VCaP (cell line): ENCODE results near the gene ABO.
"Not testable (repeated sequence)": the region's sequence is repeated elsewhere in the genome, so short reads cannot be mapped to it uniquely, and the experiment has no call there.

Source experiments
- H3K27ac ChIP-seq: fragments of 450-650 bp; 2 replicates; pipeline ENCODE4 v1.5.1; 2017
- CTCF ChIP-seq: fragments of 450-650 bp; conservative IDR thresholded peaks from 2 replicates; pipeline ENCODE4 v1.5.1; 2017; ENCODE audit warnings: mild to moderate bottlenecking, moderate library complexity

The ABO gene

DNA sequence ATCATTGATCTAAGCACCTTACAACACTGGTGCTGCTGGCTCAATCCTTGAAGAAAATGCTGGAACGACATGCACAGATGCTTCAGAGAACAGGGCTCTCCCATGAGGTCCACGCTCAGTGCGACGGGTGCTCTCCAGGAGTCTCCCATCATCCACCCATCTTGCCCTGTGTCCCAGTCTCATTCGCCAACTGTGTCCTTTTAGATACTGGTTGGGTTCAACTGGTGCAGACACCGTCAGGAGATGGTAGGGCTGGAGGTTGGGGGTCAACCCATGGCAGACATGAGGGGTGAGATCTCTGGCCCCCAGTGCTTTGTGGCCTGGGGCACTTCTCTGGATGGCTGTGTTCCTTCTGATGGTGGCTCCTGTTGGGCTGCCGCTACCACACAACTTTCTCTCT lies 64.4 kb downstream of the ABO start:
- TF ChIP-seq CTCF, result no peak
- no peak overlapping the region for H3K27ac ChIP-seq

DNA sequence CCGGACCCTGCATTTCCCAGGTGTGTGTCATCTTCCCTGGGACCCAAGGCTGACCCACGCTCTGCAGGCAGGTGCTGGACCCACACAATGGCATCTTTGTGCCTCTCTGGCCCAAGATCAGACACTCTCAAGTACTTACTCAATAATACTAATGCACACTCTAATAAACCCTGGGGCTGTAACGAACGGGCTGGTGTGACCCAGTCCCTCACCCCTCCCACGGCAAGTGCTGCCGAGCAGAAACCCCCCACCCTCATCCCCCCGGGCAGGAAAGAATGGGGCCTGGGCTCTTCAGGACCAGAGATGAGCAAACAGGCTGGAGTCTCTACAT lies 64.8 kb downstream of the ABO start:
- no peak overlapping the region for H3K27ac ChIP-seq
- TF ChIP-seq CTCF, result no peak

DNA sequence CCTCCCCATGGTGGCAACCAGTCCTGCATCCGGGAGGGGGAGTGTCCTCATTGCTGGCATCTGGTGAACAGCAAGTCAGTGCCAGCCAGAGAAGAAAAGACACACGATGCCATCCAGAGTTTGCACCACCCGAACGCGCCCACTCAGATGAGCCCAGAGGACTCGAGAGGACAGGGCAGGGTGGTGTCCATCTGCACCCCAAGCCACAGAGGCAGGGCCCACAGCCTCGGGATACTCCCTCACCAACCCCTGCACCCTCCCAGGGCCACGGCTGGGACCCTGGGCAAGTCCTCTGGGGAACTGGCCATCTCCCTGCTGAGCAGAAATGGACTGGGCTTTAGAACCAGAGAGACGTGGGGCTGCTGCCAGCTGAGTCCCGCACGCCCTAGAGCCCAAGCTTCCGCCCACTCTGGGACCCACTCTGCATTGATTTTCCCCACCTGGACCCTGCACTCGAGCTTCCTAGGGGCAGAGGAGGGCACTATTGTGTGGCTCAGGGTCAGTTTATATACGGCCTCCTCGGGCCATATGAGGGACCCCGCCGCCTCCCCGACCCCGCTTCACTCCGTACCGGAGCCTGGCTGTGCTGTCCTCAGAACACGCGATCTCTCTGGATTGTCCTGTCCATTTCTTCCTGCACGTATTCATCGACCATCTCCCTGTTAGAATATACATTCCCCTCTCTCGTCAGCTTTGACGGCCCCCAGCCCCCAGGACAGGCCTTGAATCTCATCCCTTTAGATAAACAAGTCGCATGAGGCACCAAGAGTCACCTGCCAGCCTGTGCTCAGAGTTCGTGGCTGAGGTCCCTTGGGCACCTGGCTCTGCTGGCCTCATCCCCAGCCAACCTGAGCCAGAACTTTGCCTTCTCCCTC lies 65.4 kb downstream of the ABO start:
- H3K27ac ChIP-seq, result not testable (repeated sequence)

- H3K27ac ChIP-seq, result not testable (repeated sequence)
Measured at GRCh38 chr9:133208880-133209300, 66.1 kb downstream of the ABO start, which contains the start of gene OBP2B. OBP2B (minus strand) TSS chr9:133209250; CDS start chr9:133209199, 51 bp downstream.

- not testable (repeated sequence) for H3K27ac ChIP-seq
Measured at GRCh38 chr9:133208171-133208879, 66.7 kb downstream of the ABO start.

GRCh38 chr9:133207540-133208170 lies 67.3 kb downstream of the ABO start:
- TF ChIP-seq CTCF, result no peak
- no peak overlapping the region for H3K27ac ChIP-seq

DNA sequence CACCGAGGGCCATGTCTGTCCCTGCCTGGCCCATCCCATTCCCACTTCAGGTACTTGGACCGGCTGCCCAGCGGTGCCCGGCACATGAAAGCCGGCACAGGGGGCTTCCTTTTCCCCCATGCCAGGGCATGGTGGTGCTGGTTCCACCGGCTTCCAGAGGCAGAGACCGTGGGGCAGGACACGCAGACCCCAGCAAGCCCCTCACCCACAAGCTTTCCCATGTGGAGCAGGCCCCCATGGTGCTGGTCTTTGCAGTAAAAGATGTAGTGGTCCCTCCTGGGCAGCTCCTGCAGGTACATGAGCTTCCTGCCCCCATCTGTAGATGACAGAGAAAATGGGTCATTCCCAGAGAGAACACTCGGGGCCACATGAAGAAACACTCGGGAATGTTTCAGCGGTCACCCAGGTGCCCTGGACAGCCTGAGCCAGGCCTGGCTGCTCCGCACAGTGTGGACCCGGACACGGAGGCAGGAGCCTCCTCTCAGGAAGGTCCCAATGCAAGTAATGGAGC lies 67.9 kb downstream of the ABO start:
- H3K27ac ChIP-seq, result no peak overlapping the region
- no peak for TF ChIP-seq CTCF

DNA sequence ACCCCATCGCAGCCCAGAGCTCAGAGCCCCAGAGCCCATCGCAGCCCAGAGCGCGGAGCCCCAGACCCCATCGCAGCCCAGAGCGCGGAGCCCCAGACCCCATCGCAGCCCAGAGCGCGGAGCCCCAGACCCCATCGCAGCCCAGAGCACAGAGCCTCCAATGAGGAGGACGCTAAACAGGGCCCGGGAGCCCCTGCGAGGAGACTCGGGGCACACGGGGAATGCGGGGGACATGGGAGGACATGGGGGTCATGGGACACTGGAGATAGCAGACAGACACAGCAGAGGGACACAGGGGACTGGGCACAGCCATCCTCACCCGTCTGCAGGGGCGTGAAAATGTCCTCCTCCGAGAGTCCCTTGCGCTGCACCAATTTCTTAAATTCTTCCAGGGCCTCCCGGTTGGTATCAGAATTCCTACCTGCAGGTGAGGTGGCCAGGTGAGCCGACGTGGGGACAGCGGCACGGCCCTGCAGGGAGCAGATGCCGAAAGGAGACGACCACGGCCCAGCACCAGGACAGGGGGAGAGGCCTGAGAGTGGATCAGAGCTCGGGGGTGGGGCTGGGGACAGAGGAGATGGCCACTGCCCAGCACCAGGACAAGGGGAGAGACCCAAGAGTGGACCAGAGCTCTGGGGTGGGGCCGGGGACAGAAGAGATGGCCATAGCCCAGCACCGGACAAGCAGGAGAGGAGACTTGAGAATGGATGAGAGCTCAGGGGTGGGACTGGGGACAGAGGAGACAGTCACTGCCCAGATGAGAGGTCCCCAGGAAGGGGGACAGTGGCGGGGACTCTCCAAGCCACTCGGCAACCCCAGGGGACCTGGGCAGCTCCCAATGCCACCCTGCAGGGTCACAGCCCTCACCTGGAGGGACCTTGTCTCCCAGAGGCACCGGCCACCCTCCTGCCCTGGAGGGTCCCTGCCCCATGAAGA lies 68.7 kb downstream of the ABO start:
- no peak overlapping the region for H3K27ac ChIP-seq
- no peak for TF ChIP-seq CTCF

- H3K27ac ChIP-seq, result not testable (repeated sequence)
Measured at GRCh38 chr9:133205481-133205887, 69.5 kb downstream of the ABO start.
